Uterus (tissue), 4 donors: ENCODE results near the gene SMTNL1. TPM values are rescaled to one million over a fixed set of nuclear protein-coding genes. Genes with fewer than 3 reads are reported as not detected.

Experiments
- DNase-seq, 2 donors: peaks; one replicate each; pipeline ENCODE4 v3.0.0-alpha.2; 2019 to 2020
- H3K27ac ChIP-seq, 2 donors: fragments of 200-600 bp; sonication (generic); 1 replicate in 1 of 2; 2 replicates in 1 of 2; pipeline ENCODE4 v1.5.1; 2016 to 2018
- H3K27me3 ChIP-seq, 2 donors: fragments of 200-600 bp; sonication (generic); one replicate each; pipeline ENCODE4 v1.5.1; 2018 to 2019; ENCODE audit warnings: control low read depth in 1 of 2
- H3K36me3 ChIP-seq, 2 donors: fragments of 200-600 bp; sonication (generic); one replicate each; pipeline ENCODE4 v1.5.1; 2019; ENCODE audit warnings: control low read depth in 1 of 2
- H3K4me1 ChIP-seq, 2 donors: fragments of 200-600 bp; sonication (generic); one replicate each; pipeline ENCODE4 v1.5.1; 2018 to 2019; ENCODE audit warnings: control low read depth in 1 of 2
- H3K4me3 ChIP-seq, 2 donors: fragments of 200-600 bp; sonication (generic); 1 replicate in 1 of 2; 2 replicates in 1 of 2; pipeline ENCODE4 v1.5.1; 2018 to 2019; ENCODE audit warnings: mild to moderate bottlenecking in 1 of 2
- H3K9me3 ChIP-seq, 2 donors: fragments of 200-600 bp; sonication (generic); one replicate each; pipeline ENCODE4 v1.5.1; 2019; ENCODE audit warnings: control low read depth in 1 of 2
- CTCF ChIP-seq, 4 experiments: fragments of 200-600 bp in 2 of 4; fragments of 450-650 bp in 2 of 4; sonication (generic) in 2 of 4; IDR thresholded peaks; one replicate each; pipeline ENCODE4 v1.5.1; 2016 to 2019; ENCODE audit warnings: antibody characterized with exemption in 4 of 4, mild to moderate bottlenecking in 2 of 4, moderate library complexity in 1 of 4
- POLR2A ChIP-seq, 2 donors: fragments of 450-650 bp; IDR thresholded peaks; one replicate each; pipeline ENCODE4 v1.6.1; 2016; ENCODE audit warnings: antibody characterized with exemption in 2 of 2, mild to moderate bottlenecking in 1 of 2, moderate library complexity in 1 of 2
- intact Hi-C: fragments of 100-400 bp; cut with DNase I; formaldehyde crosslinking; loops from one replicate; pipeline ENCODE4 v1.15.1; 2023; ENCODE audit warnings: low total_unique reads
- total RNA-seq, 4 donors: library from RNA; depleted of rRNA in 3 of 4; stranded (reverse); fragments of >200 nt in 3 of 4; gene quantifications; one replicate each; pipeline versions ENCODE4 v1.1.0 to v1.2.4, GENCODE V29; 2014 to 2023
- donor health status: DM: yes; HTN: yes; CAD: no.

The SMTNL1 gene
- total RNA-seq, 4 donors from 2014 or later, result not detected

- DNase-seq, result no peak
- no peaks in the 10 kb centered on the region for H3K36me3 ChIP-seq
- no peak overlapping the region for H3K27ac ChIP-seq
- H3K4me3 ChIP-seq, result no peak overlapping the region
- intact Hi-C loops, result no loop called here
- no peaks in the 10 kb centered on the region for H3K27me3 ChIP-seq
- H3K4me1 ChIP-seq, result peaks cover 0 to 16% of the 10 kb centered on the region in 2 donors
- TF ChIP-seq POLR2A (IDR thresholded peaks at IDR 0.05) (no peak), CTCF (IDR thresholded peaks at IDR 0.05) (no peak)
- H3K9me3 ChIP-seq, result no peaks in the 10 kb centered on the region
Observed at GRCh38 chr11:57502870-57503269, 34.5 kb upstream of the SMTNL1 start.

GRCh38 chr11:57504511-57504910 is 32.9 kb upstream of the SMTNL1 start:
- Histone ChIP-seq H3K27me3 (no peaks in the 10 kb centered on the region), H3K27ac (no peak overlapping the region), H3K9me3 (no peaks in the 10 kb centered on the region), H3K4me1 (peaks cover 0 to 9% of the 10 kb centered on the region in 2 donors), H3K36me3 (no peaks in the 10 kb centered on the region), H3K4me3 (no peak overlapping the region)
- TF ChIP-seq POLR2A (IDR thresholded peaks at IDR 0.05), result no peak
- no peak for TF ChIP-seq CTCF (IDR thresholded peaks at IDR 0.05)
- no peak for DNase-seq
- intact Hi-C loops, result no loop called here

- no peak overlapping the region for H3K27ac ChIP-seq
- intact Hi-C loops, result no loop called here
- DNase-seq, result no peak
- no peaks in the 10 kb centered on the region for H3K36me3 ChIP-seq
- TF ChIP-seq CTCF (IDR thresholded peaks at IDR 0.05) (no peak), POLR2A (IDR thresholded peaks at IDR 0.05) (no peak)
- no peaks in the 10 kb centered on the region for H3K4me1 ChIP-seq
- H3K27me3 ChIP-seq, result no peaks in the 10 kb centered on the region
- no peaks in the 10 kb centered on the region for H3K9me3 ChIP-seq
- H3K4me3 ChIP-seq, result no peak overlapping the region
Observed at GRCh38 chr11:57506522-57506921, 30.9 kb upstream of the SMTNL1 start.

- H3K4me3 ChIP-seq, result no peak overlapping the region
- H3K27me3 ChIP-seq, result no peaks in the 10 kb centered on the region
- no peak for TF ChIP-seq POLR2A (IDR thresholded peaks at IDR 0.05)
- no peaks in the 10 kb centered on the region for H3K4me1 ChIP-seq
- H3K27ac ChIP-seq, result no peak overlapping the region
- no peaks in the 10 kb centered on the region for H3K36me3 ChIP-seq
- no peaks in the 10 kb centered on the region for H3K9me3 ChIP-seq
- no peak for DNase-seq
- intact Hi-C loops, result no loop called here
Observed at GRCh38 chr11:57508341-57509170, 28.8 kb upstream of the SMTNL1 start.

GRCh38 chr11:57511741-57512430 is 25.5 kb upstream of the SMTNL1 start:
- no peak for DNase-seq
- Histone ChIP-seq H3K27me3 (no peaks in the 10 kb centered on the region), H3K36me3 (no peaks in the 10 kb centered on the region), H3K27ac (no peak overlapping the region), H3K9me3 (no peaks in the 10 kb centered on the region), H3K4me1 (no peaks in the 10 kb centered on the region), H3K4me3 (no peak overlapping the region)
- intact Hi-C loops, result no loop called here
- no peak for TF ChIP-seq POLR2A (IDR thresholded peaks at IDR 0.05)
- no peak for TF ChIP-seq CTCF (IDR thresholded peaks at IDR 0.05)
